Muscle layer of duodenum (tissue), 2 donors: ENCODE data around the gene ARHGAP22.

Source experiments
- H3K27ac ChIP-seq: one replicate; pipeline ENCODE4 v1.7.0; 2013; ENCODE audit warnings: mild to moderate bottlenecking, low read length
- H3K27me3 ChIP-seq: one replicate; pipeline ENCODE4 v1.7.0; 2013; ENCODE audit warnings: low read depth, mild to moderate bottlenecking, control low read depth, low read length
- H3K36me3 ChIP-seq, 2 donors: one replicate each; pipeline ENCODE4 v1.7.0; 2013; ENCODE audit warnings: low read length in 2 of 2, control low read depth in 1 of 2, mild to moderate bottlenecking in 1 of 2; ENCODE audit not compliant: insufficient read depth in 2 of 2, control insufficient read depth in 1 of 2
- H3K4me1 ChIP-seq, 2 donors: one replicate each; pipeline ENCODE4 v1.7.0; 2013; ENCODE audit warnings: low read length in 2 of 2, mild to moderate bottlenecking in 2 of 2, control low read depth in 1 of 2, moderate library complexity in 1 of 2; ENCODE audit not compliant: insufficient read depth in 2 of 2, control insufficient read depth in 1 of 2
- H3K4me3 ChIP-seq, 2 donors: one replicate each; pipeline ENCODE4 v1.7.0; 2013; ENCODE audit warnings: low read length in 2 of 2, low read depth in 1 of 2, mild to moderate bottlenecking in 1 of 2
- H3K9me3 ChIP-seq, 2 donors: one replicate each; pipeline ENCODE4 v1.7.0; 2013; ENCODE audit warnings: low read length in 2 of 2, control low read depth in 1 of 2, mild to moderate bottlenecking in 1 of 2; ENCODE audit not compliant: control insufficient read depth in 1 of 2
- donor health status: healthy.

Gene ARHGAP22

GRCh38 chr10:48594803-48595538 lies 9.9 kb downstream of the ARHGAP22 start:
- Histone ChIP-seq H3K4me1 (peaks cover 0 to 3% of the 10 kb centered on the region in 2 donors), H3K27me3 (no peaks in the 10 kb centered on the region), H3K27ac (no peak overlapping the region), H3K9me3 (no peaks in the 10 kb centered on the region), H3K36me3 (no peaks in the 10 kb centered on the region), H3K4me3 (no peak overlapping the region)

GRCh38 chr10:48594371-48594770 lies 10.5 kb downstream of the ARHGAP22 start:
- Histone ChIP-seq H3K4me1 (no peaks in the 10 kb centered on the region), H3K27me3 (no peaks in the 10 kb centered on the region), H3K27ac (no peak overlapping the region), H3K36me3 (no peaks in the 10 kb centered on the region), H3K4me3 (no peak overlapping the region), H3K9me3 (no peaks in the 10 kb centered on the region)

GRCh38 chr10:48592346-48592745 lies 12.5 kb downstream of the ARHGAP22 start:
- Histone ChIP-seq H3K36me3 (no peaks in the 10 kb centered on the region), H3K4me1 (no peaks in the 10 kb centered on the region), H3K9me3 (no peaks in the 10 kb centered on the region), H3K27ac (no peak overlapping the region), H3K27me3 (no peaks in the 10 kb centered on the region), H3K4me3 (no peak overlapping the region)

GRCh38 chr10:48590945-48591344 lies 13.9 kb downstream of the ARHGAP22 start:
- no peaks in the 10 kb centered on the region for H3K4me1 ChIP-seq
- H3K9me3 ChIP-seq = no peaks in the 10 kb centered on the region
- no peak overlapping the region for H3K27ac ChIP-seq
- H3K27me3 ChIP-seq = no peaks in the 10 kb centered on the region
- H3K4me3 ChIP-seq = no peak overlapping the region
- H3K36me3 ChIP-seq = no peaks in the 10 kb centered on the region

GRCh38 chr10:48589266-48589665 lies 15.6 kb downstream of the ARHGAP22 start:
- Histone ChIP-seq H3K27me3 (no peaks in the 10 kb centered on the region), H3K27ac (no peak overlapping the region), H3K9me3 (no peaks in the 10 kb centered on the region), H3K4me3 (no peak overlapping the region), H3K4me1 (no peaks in the 10 kb centered on the region), H3K36me3 (no peaks in the 10 kb centered on the region)

- Histone ChIP-seq H3K4me3 (no peak overlapping the region), H3K9me3 (no peaks in the 10 kb centered on the region), H3K27ac (no peak overlapping the region), H3K27me3 (no peaks in the 10 kb centered on the region), H3K36me3 (no peaks in the 10 kb centered on the region), H3K4me1 (no peaks in the 10 kb centered on the region)
These were observed 17.1 kb downstream of the ARHGAP22 start for GRCh38 chr10:48587819-48588218.

GRCh38 chr10:48587101-48587500 lies 17.8 kb downstream of the ARHGAP22 start:
- Histone ChIP-seq H3K9me3 (no peaks in the 10 kb centered on the region), H3K27me3 (no peaks in the 10 kb centered on the region), H3K4me3 (no peak overlapping the region), H3K4me1 (no peaks in the 10 kb centered on the region), H3K36me3 (no peaks in the 10 kb centered on the region), H3K27ac (no peak overlapping the region)

- no peaks in the 10 kb centered on the region for H3K36me3 ChIP-seq
- H3K27me3 ChIP-seq = no peaks in the 10 kb centered on the region
- no peak overlapping the region for H3K27ac ChIP-seq
- H3K4me3 ChIP-seq = no peak overlapping the region
- H3K4me1 ChIP-seq = peaks cover 0 to 9% of the 10 kb centered on the region in 2 donors
- no peaks in the 10 kb centered on the region for H3K9me3 ChIP-seq
These were observed 21.9 kb downstream of the ARHGAP22 start for GRCh38 chr10:48582970-48583369.

GRCh38 chr10:48580236-48580635 lies 24.6 kb downstream of the ARHGAP22 start:
- Histone ChIP-seq H3K27me3 (no peaks in the 10 kb centered on the region), H3K4me3 (no peak overlapping the region), H3K36me3 (no peaks in the 10 kb centered on the region), H3K4me1 (peaks cover 0 to 9% of the 10 kb centered on the region in 2 donors), H3K9me3 (no peaks in the 10 kb centered on the region), H3K27ac (no peak overlapping the region)

- Histone ChIP-seq H3K4me3 (no peak overlapping the region), H3K9me3 (no peaks in the 10 kb centered on the region), H3K27ac (no peak overlapping the region), H3K4me1 (peaks cover 0 to 9% of the 10 kb centered on the region in 2 donors), H3K36me3 (no peaks in the 10 kb centered on the region), H3K27me3 (no peaks in the 10 kb centered on the region)
These were observed 25.5 kb downstream of the ARHGAP22 start for GRCh38 chr10:48579251-48579960.

GRCh38 chr10:48577158-48577557 lies 27.7 kb downstream of the ARHGAP22 start:
- H3K4me3 ChIP-seq = no peak overlapping the region
- peak overlapping the region; percentile 20 for H3K27ac ChIP-seq

More at GRCh38 chr10:48577158-48577557, 27.7 kb downstream of the ARHGAP22 start:
- no peaks in the 10 kb centered on the region for H3K27me3 ChIP-seq
- no peaks in the 10 kb centered on the region for H3K36me3 ChIP-seq
- peaks cover 0 to 9% of the 10 kb centered on the region in 2 donors for H3K4me1 ChIP-seq
- no peaks in the 10 kb centered on the region for H3K9me3 ChIP-seq
